ENCODE measurements around the gene SHB. TPM values are rescaled to one million over a fixed set of nuclear protein-coding genes. Genes with fewer than 3 reads are reported as not detected.

The SHB gene
- total RNA-seq, 6 donors from 2014 or later, result 29.3 to 51.2 (median 33.3) TPM

DNA sequence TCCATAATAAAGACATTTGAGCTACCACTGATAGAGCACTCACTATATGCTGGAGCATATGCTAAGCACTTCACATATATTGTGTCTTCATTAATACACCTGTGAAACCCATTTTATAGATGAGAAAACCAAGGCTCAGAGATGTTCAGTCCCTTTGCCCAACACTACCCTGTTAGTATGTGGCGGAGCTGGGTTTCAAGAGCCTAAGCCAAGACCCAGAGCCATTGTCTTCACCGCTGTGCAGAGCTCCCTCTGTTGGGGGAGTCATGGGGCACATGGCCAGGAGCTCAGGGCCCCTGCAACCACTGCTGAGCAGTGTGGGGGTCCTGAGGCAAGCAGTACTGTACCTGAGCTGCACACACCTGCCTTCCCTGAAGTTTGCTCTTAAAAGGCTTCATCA is 127.8 kb downstream of the SHB start:
- peaks cover 18 to 56% (median 37%) of the 10 kb centered on the region in 4 donors for H3K4me1 ChIP-seq

DNA sequence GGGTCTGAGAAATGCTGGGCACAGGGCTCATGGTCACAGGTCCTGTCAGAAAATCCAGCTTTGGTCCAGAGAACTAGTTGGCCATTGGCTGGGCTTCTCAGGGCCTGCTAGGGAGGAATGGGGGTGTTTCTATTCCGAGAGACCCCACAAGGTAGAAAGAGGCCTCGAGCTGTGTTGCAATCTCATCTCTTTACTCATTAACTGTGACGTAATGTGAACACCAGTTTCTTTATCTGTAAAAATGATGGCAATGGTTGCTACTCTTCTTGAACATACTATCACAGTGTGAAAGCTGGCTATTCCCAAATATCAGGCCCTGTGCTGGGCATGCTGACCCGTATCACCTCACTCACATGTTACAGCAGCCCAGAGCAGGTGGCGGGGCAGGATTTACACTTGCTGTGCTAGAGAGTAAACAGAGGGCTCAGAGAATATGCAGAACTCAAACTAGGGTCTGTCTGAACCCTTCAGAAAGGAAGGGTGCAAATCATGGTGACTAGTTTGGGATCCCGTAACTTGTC is 129.4 kb downstream of the SHB start:
- TF ChIP-seq, protein P1, sequence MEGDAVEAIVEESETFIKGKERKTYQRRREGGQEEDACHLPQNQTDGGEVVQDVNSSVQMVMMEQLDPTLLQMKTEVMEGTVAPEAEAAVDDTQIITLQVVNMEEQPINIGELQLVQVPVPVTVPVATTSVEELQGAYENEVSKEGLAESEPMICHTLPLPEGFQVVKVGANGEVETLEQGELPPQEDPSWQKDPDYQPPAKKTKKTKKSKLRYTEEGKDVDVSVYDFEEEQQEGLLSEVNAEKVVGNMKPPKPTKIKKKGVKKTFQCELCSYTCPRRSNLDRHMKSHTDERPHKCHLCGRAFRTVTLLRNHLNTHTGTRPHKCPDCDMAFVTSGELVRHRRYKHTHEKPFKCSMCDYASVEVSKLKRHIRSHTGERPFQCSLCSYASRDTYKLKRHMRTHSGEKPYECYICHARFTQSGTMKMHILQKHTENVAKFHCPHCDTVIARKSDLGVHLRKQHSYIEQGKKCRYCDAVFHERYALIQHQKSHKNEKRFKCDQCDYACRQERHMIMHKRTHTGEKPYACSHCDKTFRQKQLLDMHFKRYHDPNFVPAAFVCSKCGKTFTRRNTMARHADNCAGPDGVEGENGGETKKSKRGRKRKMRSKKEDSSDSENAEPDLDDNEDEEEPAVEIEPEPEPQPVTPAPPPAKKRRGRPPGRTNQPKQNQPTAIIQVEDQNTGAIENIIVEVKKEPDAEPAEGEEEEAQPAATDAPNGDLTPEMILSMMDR (IDR thresholded peaks at IDR 0.05), result no peak
- TF ChIP-seq EP300 (IDR thresholded peaks at IDR 0.05) (no peak), POLR2A (IDR thresholded peaks at IDR 0.05) (no peak), POLR2AphosphoS5 (IDR thresholded peaks at IDR 0.05) (no peak)
- H3K36me3 ChIP-seq, result peaks cover 0 to 3% (median 0%) of the 10 kb centered on the region in 4 donors
- ATAC-seq (ENCODE audit: low FRiP score in 2 of 2) (no peak), DNase-seq (no peak)
- WGBS, 2 donors, result 68 to 72% methylated on average over 5 to 6 of the region's 6 CpGs
- no peak overlapping the region for H3K27ac ChIP-seq
- peaks cover 18 to 41% (median 29%) of the 10 kb centered on the region in 4 donors for H3K4me1 ChIP-seq
- H3K9me3 ChIP-seq, result no peaks in the 10 kb centered on the region
- no peaks in the 10 kb centered on the region for H3K27me3 ChIP-seq
- H3K4me3 ChIP-seq, result no peak overlapping the region

More for the DNA sequence above, 127.8 kb downstream of the SHB start:
- Histone ChIP-seq H3K27me3 (no peaks in the 10 kb centered on the region), H3K27ac (peak overlapping the region in 1 of 4 donors; percentile 68), H3K9me3 (no peaks in the 10 kb centered on the region), H3K4me3 (no peak overlapping the region), H3K36me3 (peaks cover 0 to 19% (median 4%) of the 10 kb centered on the region in 4 donors)
- TF ChIP-seq, protein P1 (IDR thresholded peaks at IDR 0.05), result no peak
- TF ChIP-seq POLR2AphosphoS5 (IDR thresholded peaks at IDR 0.05) (no peak), POLR2A (IDR thresholded peaks at IDR 0.05) (no peak), EP300 (IDR thresholded peaks at IDR 0.05) (no peak)
- DNase-seq (no peak), ATAC-seq (ENCODE audit: low FRiP score in 2 of 2) (no peak)
- WGBS, 2 donors, result 94% methylated on average over 2 of the region's 2 CpGs; no CpG with 5 or more reads in 1 of the 2 donors

DNA sequence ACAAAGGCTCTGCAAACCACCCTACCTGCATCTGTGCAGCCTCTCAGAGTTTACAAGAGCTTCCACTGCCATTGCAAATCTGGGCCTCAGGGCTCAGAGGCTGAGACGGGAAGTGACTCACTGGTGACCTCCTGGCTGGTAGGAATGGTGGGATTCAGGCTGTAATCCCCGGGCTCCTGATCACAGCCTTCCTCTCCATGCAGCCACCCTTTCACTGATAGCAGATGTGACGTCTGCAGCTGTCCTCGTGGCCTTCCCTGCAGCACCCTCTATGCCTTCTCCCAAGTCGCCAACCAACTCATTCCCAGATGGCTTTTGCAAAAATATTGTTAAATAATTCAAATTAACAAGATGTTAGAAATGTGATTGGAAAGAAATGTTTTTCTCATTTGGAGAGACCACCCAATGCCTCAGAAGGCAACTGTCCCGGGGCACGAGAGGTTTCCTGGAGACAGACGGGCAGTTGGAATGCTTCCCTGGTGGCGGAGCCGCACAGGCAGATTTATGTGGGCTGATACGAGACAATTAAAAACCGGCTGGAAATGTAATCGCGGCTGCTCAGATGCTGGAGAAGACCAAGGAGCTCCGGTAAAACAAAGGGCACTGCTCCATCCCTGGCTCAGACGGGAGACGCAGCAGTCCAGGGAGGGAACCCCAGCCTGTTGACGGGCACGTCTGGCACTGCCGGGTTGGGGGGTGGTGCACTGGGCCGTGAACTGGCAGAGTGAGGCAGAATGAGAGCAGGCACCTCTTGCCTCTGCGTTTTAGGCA is 130.7 kb downstream of the SHB start:
- TF ChIP-seq EP300 (IDR thresholded peaks at IDR 0.05) (no peak), POLR2A (IDR thresholded peaks at IDR 0.05) (no peak), POLR2AphosphoS5 (IDR thresholded peaks at IDR 0.05) (no peak)
- TF ChIP-seq, protein P1 (IDR thresholded peaks at IDR 0.05), result no peak
- no peaks in the 10 kb centered on the region for H3K36me3 ChIP-seq
- H3K4me3 ChIP-seq, result no peak overlapping the region
- DNase-seq (no peak), ATAC-seq (ENCODE audit: low FRiP score in 2 of 2) (peak in 1 of 2 donors; percentile 26)
- no peaks in the 10 kb centered on the region for H3K9me3 ChIP-seq
- H3K27ac ChIP-seq, result peak overlapping the region in 1 of 4 donors; percentile 19
- no peaks in the 10 kb centered on the region for H3K27me3 ChIP-seq
- WGBS, 2 donors, result 70 to 72% methylated on average over 22 of the region's 22 CpGs
- peaks cover 5 to 28% (median 18%) of the 10 kb centered on the region in 4 donors for H3K4me1 ChIP-seq

DNA sequence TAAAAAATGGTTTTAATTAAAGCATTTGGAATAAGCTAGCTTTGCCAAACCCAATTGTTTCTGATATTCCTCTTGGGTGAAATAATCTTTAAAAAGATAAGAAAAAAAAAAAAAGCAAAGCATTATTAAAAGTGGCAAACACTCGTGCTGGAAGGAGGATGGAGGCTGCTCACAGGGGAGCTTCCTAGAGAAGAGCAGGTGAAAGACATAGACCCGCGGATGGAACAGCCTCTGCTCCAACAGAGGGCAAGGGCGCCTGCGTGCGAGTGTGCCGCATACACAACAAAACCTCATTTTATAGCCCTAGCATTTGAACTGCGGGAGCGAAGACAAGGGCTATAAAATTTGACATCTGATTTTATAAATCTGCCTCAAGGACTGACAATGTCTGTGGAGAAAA is 131.7 kb downstream of the SHB start:
- Histone ChIP-seq H3K27me3 (no peaks in the 10 kb centered on the region), H3K36me3 (no peaks in the 10 kb centered on the region), H3K27ac (no peak overlapping the region), H3K4me3 (no peak overlapping the region), H3K9me3 (no peaks in the 10 kb centered on the region), H3K4me1 (peaks cover 0 to 20% (median 10%) of the 10 kb centered on the region in 4 donors)
- ATAC-seq (ENCODE audit: low FRiP score in 2 of 2) (no peak), DNase-seq (no peak)
- TF ChIP-seq EP300 (IDR thresholded peaks at IDR 0.05), result no peak
- TF ChIP-seq, protein P1 (IDR thresholded peaks at IDR 0.05), result no peak
- no peak for TF ChIP-seq POLR2A (IDR thresholded peaks at IDR 0.05)
- TF ChIP-seq POLR2AphosphoS5 (IDR thresholded peaks at IDR 0.05), result no peak
- 90% methylated on average over 9 of the region's 9 CpGs for WGBS, 2 donors
